HG03342 (cell line): ENCODE measurements around the gene GARRE1.
"Not testable (repeated sequence)": the region's sequence is repeated elsewhere in the genome, so short reads cannot be mapped to it uniquely, and the experiment has no call there.

Experiments used
- ATAC-seq: cut with Tn5 transposase; IDR thresholded peaks from one replicate; pipeline ENCODE4 v1.9.1; 2021; ENCODE audit warnings: mild to moderate bottlenecking, moderate library complexity; ENCODE audit not compliant: unreplicated experiment

GARRE1 gene

GRCh38 chr19:34256835-34257558 lies 2.6 kb downstream of the GARRE1 start:
- no peak for ATAC-seq

GRCh38 chr19:34257559-34257924 lies 3.2 kb downstream of the GARRE1 start:
- no peak for ATAC-seq

- no peak for ATAC-seq
Measured at GRCh38 chr19:34259367-34260095, 5.2 kb downstream of the GARRE1 start.

- no peak for ATAC-seq
Measured at GRCh38 chr19:34260771-34261173, 6.4 kb downstream of the GARRE1 start.

- no peak for ATAC-seq
Measured at GRCh38 chr19:34261334-34262109, 7.2 kb downstream of the GARRE1 start.

- no peak for ATAC-seq
Measured at GRCh38 chr19:34263745-34264237, 9.4 kb downstream of the GARRE1 start.

GRCh38 chr19:34265221-34265650 lies 10.9 kb downstream of the GARRE1 start:
- no peak for ATAC-seq

GRCh38 chr19:34269081-34269480 lies 14.7 kb downstream of the GARRE1 start:
- no peak for ATAC-seq

- no peak for ATAC-seq
Measured at GRCh38 chr19:34269489-34269888, 15.1 kb downstream of the GARRE1 start.

GRCh38 chr19:34269968-34270621 lies 15.7 kb downstream of the GARRE1 start:
- peak; percentile 64 for ATAC-seq

GRCh38 chr19:34273121-34273520 lies 18.8 kb downstream of the GARRE1 start:
- ATAC-seq = no peak

GRCh38 chr19:34274284-34274826 lies 20.0 kb downstream of the GARRE1 start:
- no peak for ATAC-seq

- no peak for ATAC-seq
Measured at GRCh38 chr19:34274827-34275625, 20.7 kb downstream of the GARRE1 start.

- no peak for ATAC-seq
Measured at GRCh38 chr19:34275705-34276104, 21.4 kb downstream of the GARRE1 start.

- ATAC-seq = no peak
Measured at GRCh38 chr19:34276614-34277013, 22.3 kb downstream of the GARRE1 start.

- ATAC-seq = no peak
Measured at GRCh38 chr19:34277244-34277643, 22.9 kb downstream of the GARRE1 start.

GRCh38 chr19:34278783-34279182 lies 24.4 kb downstream of the GARRE1 start:
- ATAC-seq = no peak

GRCh38 chr19:34281444-34281843 lies 27.1 kb downstream of the GARRE1 start:
- ATAC-seq = not testable (repeated sequence)

GRCh38 chr19:34282611-34283519 lies 28.5 kb downstream of the GARRE1 start:
- ATAC-seq = no peak
